GM18511 (cell line): Measurements from ENCODE around the gene PLA2R1.
A peak's percentile ranks its signal among the peaks of the same experiment; 100 is the strongest.

Source experiments
- ATAC-seq: cut with Tn5 transposase; IDR thresholded peaks from one replicate; pipeline ENCODE4 v1.9.1; 2021; ENCODE audit warnings: mild to moderate bottlenecking, moderate library complexity; ENCODE audit not compliant: unreplicated experiment

PLA2R1 gene

DNA sequence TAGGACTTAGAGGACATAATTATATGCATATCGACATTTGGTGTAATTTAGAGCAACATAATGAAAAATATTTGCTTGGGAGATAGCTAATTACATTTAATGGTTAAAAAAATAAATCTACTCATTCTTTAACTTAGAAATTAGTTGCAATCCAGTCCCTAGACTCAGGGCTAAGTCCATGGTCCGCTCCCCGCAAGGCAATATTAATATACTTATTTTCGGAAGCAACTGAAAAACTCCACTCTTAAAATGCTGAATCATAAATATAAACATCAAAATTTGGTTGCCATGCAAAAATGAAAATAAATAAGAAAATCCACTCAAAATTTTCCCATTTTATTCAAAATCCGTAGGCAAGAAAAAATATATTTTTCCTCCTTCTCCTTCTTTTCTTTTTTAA is 164.7 kb downstream of the PLA2R1 start:
- ATAC-seq: no peak

DNA sequence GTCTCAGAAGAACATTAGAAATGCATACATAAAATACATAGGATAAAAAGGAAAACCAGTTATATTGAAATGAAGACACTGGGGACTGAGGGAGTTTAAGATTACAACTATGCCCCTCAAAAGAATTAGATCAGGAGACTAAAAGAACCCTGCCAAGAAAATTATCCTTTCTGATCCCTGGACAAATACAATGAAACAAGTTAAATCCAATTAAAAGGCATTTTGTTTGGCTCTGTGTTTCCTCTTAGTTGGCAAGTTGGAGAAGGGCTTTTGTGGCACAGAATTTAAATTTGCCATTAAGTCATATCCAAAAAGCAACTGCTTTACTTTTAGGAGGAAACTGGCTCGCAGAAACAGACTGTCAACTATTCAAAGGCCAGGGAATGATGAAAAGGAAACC is 165.3 kb downstream of the PLA2R1 start:
- ATAC-seq: no peak

DNA sequence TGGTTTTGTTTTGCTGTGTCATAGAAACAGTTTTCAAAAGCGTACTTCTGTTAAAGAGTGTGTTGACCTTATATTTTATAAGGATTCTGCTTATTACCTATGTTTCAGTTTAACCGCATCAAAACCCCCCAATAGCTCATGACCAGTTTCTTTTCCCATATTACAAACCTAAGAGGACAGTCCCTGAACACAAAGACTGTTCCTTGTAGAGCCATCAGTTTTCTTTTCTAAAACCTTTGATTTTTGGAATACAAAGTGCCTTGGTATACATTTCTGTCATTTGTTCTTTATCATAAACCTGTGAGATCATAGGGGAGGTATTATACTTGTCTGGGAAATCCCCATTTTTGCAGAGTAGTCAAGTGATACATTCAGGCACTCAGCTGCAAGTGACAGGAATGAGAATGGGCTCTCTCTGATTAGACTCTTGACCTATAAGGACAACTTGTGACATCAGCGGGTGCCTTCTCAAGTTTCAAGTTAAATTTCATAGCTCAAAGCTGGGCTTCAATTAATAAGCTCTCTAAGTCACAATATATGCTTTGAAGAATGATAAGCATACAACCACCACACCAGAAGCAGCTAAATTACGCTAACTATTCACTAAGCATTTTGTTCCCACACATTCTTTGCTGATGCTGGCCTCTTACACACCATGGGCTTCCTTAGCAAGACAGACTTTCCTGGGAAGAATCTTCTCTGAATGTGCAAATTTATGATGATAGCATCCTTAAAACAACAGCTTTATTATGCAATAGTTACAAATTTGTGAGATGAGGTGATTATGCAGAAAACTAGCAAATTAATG is 167.0 kb downstream of the PLA2R1 start:
- peak; percentile 59 for ATAC-seq

DNA sequence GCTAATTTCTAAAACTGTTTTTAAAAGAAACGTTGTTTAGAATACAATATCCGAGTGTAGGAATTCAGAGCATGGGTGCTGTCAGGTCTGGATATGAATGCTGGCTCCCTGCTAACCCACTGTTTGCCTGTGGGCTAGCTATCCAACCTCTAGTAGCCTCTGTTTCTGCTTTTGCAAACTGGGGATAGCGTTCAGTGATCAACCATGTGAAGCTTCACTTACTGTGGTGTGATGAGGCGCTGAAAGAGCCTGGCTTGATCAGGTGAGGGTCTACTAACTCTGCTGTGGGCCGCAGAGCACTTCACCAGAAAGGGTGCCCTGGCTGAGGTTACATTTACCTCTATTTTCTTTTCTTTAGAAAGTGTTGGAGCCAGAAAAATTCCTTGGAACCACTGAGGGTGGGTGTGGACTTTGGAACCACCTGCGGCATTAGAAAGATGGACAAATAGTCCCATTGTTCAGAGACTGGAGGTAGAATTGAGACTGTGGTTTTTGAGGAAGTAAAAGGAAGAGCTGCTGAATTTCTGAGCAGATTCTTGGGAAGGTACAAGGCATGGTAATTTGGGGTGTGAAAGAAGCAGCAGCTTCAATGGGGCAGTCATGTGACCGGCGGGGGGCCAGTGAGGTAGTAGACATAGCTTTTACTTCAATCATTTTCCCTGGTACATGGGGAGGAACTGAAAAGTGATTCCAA is 168.1 kb downstream of the PLA2R1 start:
- ATAC-seq: no peak

DNA sequence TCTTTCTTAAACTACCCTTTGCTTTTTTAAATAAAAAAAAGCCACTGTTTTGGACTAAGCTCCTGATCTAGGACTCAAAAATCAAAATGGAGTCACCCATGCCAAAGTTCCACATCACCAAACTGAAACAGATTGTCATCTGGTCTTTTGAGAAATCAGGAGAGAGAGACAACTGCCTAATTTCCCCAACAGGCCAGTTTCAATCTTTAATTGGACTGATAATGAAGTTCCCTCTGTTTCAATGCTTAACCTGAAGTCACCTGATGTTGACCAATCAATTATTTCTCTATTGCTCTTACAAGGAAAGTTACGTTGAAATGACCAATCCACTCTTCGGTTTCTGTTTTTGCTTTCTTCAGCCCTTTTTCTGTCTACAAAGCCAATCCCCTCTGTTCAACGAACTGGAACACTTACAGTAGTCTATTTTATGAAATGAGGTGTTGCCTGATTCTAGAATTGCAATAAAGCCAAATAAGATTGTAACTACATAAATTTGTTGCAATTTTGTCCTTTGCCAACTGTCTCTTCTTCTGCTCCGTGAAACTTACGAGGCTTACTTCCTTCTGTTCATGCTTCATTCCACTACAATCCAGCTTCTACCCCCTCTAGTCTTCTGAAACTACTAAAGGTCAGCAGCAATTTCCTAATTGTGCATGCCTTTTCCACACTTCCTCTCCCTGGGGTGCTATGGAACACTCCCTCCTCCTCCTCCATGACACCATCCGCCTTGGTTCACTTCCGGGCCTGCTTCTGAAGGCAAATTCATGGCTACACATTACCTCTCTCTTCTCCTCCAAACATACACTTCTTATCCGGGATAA is 169.2 kb downstream of the PLA2R1 start:
- ATAC-seq: peak; percentile 25

DNA sequence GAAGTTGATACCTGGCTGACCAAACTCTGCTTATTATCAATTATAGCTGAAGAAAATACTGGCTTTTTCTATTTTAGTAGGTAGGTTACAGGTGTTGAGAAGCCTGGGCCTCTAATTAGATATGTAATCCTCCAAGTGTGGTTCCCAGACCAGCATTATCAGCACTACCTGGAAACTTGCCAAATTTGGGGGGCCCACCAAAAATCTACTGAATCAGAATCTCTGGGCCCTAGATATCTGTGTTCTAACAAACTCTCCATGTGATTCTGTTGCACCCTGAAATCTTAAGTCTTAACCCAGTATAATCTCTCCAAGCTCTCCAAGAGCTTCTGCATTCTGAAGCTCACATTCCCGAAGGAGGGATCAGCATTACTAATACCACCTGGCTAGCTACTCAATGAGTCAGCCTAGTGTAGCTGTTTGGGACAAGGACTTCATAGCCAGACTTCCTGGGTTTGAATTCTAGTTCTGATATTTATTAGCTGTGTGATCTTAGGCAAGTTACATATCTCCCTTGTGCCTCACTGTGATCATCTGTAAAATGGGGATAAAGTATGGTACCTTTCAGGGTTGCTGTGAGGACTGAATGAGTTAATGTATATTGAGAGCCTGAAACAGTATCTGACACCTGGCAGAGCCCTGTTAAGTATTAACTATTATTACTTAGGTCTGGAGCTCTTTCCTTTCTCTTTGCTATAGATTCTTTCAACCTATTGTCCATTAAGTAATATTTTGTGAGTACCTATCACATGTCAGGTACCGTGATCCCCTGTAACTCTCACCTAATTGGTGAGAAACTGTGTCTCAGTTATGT is 170.3 kb downstream of the PLA2R1 start:
- no peak for ATAC-seq

DNA sequence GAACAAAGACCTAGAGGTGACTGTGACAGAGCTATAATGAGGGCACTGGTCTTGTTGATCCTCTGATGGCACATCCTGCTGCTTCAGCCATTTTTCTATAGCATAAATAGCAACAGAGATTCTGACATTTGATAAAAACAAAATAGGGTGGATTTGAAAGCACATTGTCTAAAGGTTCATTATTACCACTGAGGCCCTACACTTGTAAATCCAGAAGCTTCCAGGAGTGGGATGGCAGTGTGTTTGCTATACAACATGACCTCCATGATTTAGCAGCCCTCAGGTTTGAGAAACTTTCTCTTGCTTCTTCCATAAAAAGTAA is 171.2 kb downstream of the PLA2R1 start:
- no peak for ATAC-seq

DNA sequence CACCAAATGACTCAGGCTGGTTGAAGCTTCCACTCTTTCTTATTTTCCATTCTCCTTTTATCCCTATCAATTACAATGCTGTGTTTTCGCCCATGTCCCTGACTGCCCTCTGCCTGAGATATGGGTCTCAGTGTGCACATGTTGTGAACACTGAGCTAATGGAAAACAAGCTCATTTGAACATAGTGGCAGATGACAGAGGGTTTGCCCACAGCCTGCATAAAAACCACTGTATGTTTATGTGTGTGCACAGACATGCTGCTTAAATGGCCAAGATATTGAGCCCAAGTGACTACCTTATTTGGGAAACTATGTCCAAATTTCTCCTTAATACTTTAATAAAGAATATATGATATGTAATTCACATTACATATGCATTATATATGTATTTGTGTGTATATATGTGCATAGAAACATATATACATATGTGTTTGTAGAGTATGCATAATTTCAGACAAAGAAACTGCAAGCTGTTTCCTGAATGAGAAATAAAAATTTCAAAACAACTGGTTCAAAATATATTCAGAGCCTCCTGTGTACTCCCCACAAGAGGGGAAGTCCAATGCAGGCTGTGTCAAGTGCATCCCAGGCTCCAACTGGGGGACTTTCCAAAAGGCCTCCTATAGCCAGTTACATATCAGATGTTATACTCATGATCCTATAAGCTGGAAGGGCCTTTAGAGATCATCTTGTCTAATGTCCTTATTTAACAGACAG is 171.7 kb downstream of the PLA2R1 start:
- peak; percentile 35 for ATAC-seq

DNA sequence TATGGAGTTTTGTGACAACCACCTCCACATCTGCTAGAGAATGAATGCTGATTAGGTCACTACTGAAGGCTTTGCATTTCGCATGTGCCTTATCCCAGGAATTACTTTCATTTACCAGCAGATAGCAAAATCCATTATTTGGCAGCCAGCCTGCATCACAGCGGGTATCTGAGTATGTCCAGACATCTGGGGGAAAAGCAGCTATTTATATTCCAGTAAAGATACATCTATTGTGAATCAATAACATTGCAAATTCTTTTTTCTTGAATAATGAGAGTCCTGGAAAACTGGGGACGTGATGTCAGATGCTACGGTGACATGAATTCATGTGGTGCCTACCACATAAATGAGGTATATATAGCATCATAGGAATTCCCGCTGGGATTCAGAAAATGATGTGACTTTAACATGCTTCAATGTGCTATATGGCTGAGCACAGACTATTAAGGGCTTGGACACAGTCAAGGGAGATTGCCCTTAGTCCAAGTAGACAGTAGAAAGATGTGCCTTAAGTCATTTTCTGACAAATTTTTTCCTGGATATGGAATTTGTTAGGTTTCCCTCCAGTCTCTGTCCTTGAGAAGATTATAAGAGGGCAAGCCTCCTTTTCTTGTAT is 180.2 kb downstream of the PLA2R1 start:
- ATAC-seq: no peak
